Stomach (tissue), 4 donors: Measurements from ENCODE around the gene CX3CL1.

Experiments used
- CTCF ChIP-seq, 7 experiments: fragments of 450-650 bp in 4 of 7; fragments of 200-600 bp in 3 of 7; sonication (generic) in 3 of 7; IDR thresholded peaks; one replicate each; pipeline ENCODE4 v1.5.1; 2016 to 2019; ENCODE audit warnings: antibody characterized with exemption in 7 of 7, control low read depth in 2 of 7, mild to moderate bottlenecking in 1 of 7
- EP300 ChIP-seq: sonication (generic); formaldehyde crosslinking; IDR thresholded peaks from one replicate; pipeline ENCODE4 v1.6.1; 2017; ENCODE audit warnings: antibody characterized with exemption
- POLR2A ChIP-seq, 4 donors: fragments of 450-650 bp; IDR thresholded peaks; one replicate each; pipeline ENCODE4 v1.6.1; 2016; ENCODE audit warnings: antibody characterized with exemption in 4 of 4, control low read depth in 2 of 4, mild to moderate bottlenecking in 1 of 4, moderate library complexity in 1 of 4
- POLR2AphosphoS5 ChIP-seq, 3 donors: sonication (generic); formaldehyde crosslinking; IDR thresholded peaks; one replicate each; pipeline ENCODE4 v1.6.1; 2016; ENCODE audit warnings: antibody characterized with exemption in 3 of 3

- TF ChIP-seq CTCF (IDR thresholded peaks at IDR 0.05), result no peak
- TF ChIP-seq POLR2A (IDR thresholded peaks at IDR 0.05), result no peak
- TF ChIP-seq POLR2AphosphoS5 (IDR thresholded peaks at IDR 0.05), result no peak
- no peak for TF ChIP-seq EP300
These were observed 24.0 kb upstream of the CX3CL1 start for GRCh38 chr16:57348327-57348726.
